HEK293T (cell line): ENCODE measurements around the gene ANP32B.

Experiments
- ARNT ChIP-seq: fragments of 450-650 bp; IDR thresholded peaks from 2 replicates; pipeline ENCODE4 v1.6.1; 2017; ENCODE audit warnings: mild to moderate bottlenecking
- FOXK2 ChIP-seq: fragments of 450-650 bp; IDR thresholded peaks from 2 replicates; pipeline ENCODE4 v1.6.1; 2016; ENCODE audit warnings: mild to moderate bottlenecking
- TARDBP ChIP-seq: fragments of 450-650 bp; IDR thresholded peaks from 2 replicates; pipeline ENCODE4 v1.6.1; 2016

DNA sequence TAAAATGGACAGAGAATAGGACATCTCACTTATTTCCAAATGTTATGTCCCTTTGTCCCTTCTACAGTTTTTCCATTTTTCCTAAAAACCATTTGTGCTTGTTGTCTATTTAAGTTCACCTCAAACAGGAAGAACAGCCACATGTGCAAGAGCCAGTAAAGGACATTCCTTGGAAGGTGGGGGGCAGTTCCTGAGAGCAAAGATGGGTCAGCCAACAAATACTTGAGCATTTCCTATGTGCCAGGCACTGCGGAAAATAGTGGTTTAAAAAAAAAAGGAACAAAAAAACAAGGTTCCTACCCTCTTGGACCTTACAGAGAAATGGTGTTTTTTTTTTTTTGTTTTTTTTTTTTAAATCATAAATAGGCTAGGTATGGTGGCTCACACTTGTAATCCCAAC, 26.8 kb downstream of the ANP32B start:
- TF ChIP-seq FOXK2 (no peak), TARDBP (no peak), ARNT (no peak)
